HG03469 (cell line): ENCODE measurements around the gene RAD23A.
A peak's percentile ranks its signal among the peaks of the same experiment; 100 is the strongest.
"Not testable (repeated sequence)": the region's sequence is repeated elsewhere in the genome, so short reads cannot be mapped to it uniquely, and the experiment has no call there.

Experiments used
- ATAC-seq: cut with Tn5 transposase; IDR thresholded peaks from one replicate; pipeline ENCODE4 v1.9.1; 2021; ENCODE audit warnings: mild to moderate bottlenecking, moderate library complexity, moderate number of reproducible peaks; ENCODE audit not compliant: unreplicated experiment

RAD23A gene

DNA sequence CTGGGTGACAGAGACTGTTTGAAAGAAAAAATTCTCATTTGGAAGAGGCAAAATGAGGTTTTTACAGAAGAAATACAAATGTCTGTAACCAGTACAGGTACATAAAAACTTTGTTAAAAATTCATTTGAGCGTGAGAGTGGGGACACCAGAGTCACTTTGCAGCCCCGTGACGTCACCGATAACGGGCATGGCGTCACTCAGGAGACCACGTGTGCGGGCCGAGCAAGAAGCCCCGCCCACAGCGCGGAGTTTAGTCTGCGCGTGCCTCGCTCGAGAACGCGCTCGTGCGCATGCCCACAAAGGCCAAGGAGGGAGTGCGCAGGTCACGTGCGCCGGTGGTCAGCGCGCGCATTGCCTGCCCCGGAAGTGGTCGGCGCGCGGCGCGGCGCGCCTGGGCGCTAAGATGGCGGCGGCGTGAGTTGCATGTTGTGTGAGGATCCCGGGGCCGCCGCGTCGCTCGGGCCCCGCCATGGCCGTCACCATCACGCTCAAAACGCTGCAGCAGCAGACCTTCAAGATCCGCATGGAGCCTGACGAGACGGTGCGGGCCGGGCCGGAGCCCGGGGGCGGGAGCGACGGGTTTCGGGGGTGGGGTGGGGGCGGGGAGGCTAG lies at the start of gene RAD23A:
Gene RAD23A, plus strand, starts transcription at position 384 of the 613 bp plus-strand sequence. Its CDS starts 87 bp downstream, at position 471.
- ATAC-seq: peak; percentile 57

DNA sequence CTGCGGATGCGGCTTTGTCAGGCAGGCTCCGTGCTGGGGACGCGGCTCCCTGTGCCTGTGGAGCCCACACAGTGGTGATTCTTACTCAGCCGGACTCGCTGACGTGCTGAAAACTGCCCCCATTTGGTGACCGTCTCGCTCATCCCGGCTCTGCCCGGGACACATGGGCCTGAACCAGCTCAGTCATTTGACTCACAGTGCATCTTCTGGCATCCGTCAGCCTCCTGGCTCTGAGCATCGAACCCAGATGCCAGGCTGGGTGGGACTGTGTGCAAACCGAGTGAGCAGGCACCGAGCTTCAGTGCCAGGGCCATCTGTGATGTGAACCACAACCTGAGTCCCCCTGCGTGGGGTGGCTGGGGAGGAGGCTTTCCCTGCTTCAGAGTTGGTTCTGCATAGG lies 49.2 kb upstream of the RAD23A start:
- no peak for ATAC-seq

GRCh38 chr19:12899891-12900518 lies 45.7 kb upstream of the RAD23A start:
- ATAC-seq: peak; percentile 40

GRCh38 chr19:12907166-12907565 lies 38.5 kb upstream of the RAD23A start:
- no peak for ATAC-seq

DNA sequence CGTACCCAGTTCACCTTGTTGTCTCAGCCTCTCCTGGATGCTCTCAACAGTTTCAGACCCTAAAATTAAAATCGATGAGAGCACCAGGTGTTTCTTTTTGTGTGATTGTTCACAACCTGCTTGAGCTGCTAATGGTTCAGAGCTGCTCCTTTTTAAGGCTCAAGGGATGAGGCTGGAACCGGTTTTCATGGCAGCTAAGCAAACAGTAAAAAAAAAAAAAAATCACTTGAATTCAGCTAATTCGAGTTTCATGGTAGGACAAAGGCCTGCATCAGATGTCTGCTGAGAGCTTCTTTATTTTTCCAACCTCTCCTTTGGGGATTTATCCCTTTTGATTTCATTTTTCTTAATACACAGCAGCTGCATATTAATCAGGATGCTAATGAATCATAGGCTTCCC lies 33.1 kb upstream of the RAD23A start:
- no peak for ATAC-seq

DNA sequence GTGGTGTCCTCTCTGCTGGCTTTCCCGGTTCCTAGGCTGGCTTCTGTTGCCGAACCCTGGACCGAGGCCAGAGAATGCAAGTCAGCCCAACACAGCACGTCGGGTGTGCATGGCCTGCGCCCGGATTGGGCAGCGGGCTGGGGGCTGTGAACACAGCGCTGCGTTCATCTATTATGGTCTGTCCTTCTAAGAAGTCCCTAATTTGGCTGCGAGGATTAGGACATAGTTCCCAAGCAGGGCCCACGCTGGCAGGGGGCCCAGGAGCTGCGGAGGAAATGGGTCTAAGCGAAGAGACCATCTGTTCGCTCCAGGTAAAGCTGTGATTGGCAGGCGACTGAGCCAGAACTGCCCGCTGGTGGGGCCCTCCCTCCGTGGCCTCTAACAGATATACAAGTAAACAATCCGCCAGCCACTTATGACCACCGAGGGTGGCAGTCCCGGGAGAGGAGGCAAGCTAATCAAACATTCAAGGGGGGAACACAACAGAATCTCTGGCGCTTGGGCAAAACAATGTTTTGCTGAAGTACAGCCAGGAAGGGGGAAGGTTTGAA lies 32.6 kb upstream of the RAD23A start:
- no peak for ATAC-seq

GRCh38 chr19:12913851-12914690 lies 31.6 kb upstream of the RAD23A start:
- no peak for ATAC-seq

- not testable (repeated sequence) for ATAC-seq
Measured at GRCh38 chr19:12915860-12916259, 29.8 kb upstream of the RAD23A start.

DNA sequence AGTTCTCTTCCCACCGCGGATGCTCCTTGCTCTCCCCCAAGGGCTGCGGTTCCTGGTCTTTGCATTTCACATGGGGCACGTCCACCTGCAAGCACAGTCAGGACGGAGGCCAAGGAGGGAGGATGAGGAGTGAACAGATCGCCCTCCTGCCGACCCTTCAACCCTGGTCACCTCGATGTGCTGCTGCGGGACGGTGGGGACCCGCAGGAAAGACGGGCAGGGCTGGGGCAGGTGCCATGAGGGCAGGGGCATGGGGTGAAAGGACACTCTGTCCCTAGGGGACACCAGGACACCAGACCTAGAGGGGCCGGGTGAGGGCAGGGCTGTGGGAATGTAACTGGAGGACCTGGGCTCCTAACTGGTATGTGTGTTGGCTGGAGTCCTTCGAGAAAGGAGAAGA lies 27.4 kb upstream of the RAD23A start:
- no peak for ATAC-seq

DNA sequence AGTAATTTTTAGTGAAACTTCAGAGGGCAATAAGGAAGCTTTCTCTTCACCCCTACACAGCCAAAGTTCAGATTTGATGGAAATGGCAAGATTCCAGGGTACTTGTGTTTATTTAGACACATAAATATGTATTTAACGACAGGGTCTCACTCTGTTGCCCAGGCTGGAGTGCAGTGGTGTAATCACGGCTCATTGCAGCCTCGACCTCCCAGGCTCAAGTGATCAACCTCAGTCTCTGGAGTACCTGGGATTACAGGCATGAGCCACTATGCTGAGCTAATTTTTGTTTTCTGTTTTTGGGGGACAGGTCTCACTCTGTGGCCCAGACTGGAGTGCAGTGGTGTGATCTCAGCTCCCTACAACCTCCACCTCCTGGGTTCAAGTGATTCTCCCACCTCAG lies 24.6 kb upstream of the RAD23A start:
- ATAC-seq: no peak

DNA sequence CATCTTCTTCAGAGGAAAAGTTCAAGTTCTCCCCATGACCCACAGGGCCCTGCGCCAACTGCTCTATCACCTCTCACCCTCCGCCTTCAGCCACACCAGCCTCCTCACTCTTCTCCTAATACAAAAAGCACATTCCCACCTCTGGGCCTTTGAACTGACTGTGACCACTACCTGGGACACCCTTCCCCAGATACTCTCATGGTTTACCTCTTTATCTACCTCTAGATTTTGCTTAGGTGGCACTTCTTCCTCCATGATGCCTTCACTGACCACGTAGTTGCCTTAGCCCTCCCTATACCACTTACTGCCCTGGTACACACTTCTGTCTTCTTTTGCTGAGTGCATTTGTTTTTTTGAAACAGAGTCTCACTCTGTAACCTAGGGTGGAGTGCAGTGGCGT lies 22.7 kb upstream of the RAD23A start:
- ATAC-seq: no peak

- no peak for ATAC-seq
Measured at GRCh38 chr19:12924621-12925310, 20.9 kb upstream of the RAD23A start.

DNA sequence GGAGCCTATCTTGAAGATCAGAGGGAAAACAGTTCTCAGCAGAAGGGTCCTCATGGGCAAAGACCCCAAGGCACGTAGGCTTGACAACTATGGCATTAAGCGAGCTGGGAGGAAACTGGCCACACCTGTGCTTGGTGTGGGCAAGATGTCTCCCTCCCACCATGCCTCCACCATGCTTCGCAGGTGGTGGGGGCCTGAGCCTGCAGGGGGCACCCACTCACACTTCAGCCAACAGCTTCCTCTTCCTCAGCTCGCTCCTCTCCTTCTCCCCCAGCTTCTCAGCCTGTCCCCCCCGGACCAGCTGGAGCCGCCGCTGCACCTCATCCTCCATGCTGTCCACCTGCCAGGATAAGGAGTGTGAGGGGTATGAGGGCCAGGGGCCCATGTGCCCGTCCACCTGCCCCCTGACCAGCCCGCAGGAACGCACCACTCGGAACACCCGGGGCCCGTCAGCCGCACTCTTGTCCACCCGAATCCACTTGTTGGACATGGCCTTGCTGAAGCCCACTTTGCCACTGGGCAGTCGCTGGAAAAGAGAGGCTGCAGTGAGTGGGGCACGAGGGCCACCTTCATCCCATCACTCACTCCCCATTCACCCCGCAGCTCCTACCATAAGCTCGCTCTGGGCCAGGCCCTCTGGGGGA lies 15.5 kb upstream of the RAD23A start:
- no peak for ATAC-seq

DNA sequence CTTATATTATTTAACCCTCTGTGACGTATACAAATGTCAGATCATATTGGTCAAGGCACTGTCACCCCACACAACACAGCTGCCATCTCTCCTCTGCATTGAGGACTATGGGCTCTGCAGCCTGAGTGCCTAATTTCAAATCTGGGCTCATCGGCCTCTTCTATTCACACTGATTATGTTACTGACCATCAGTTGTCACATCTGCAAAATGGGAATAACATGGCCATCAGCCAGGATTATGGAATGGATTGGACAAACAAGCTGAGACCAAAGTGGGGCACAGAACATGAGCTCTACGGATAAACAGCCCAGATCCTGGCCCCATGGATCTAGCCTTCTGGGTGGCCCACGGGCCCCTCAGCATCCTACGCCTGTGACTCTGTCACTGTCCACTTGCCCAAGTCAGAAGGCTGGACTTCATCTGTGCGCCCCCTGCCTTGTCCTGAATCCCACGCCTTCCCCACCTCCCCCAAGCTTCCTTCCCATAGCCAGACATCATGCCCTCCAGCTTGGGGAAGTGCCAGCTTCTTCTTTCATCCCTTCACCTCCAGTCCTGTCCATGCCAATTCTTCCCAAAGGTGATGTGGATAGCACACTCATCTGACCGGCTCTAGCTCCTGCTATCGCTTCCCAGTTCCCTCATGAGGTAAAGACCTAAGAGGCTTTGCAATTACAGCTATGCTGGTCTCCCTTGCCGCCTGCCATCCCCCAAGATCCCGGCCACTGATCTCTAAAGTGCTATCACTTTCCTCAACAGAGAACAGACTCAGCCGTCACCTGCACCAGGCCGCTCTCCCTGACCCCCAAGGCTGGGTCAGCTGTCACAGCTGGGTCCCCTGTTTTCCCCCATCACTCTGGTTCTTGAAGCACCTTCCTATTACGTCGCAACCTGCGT lies 13.0 kb upstream of the RAD23A start:
- ATAC-seq: no peak

- ATAC-seq: peak; percentile 32
Measured at GRCh38 chr19:12933287-12934072, 12.2 kb upstream of the RAD23A start, which contains the start of gene FARSA. Gene FARSA, minus strand, starts transcription at chr19:12933711. Its CDS starts 15 bp downstream, at chr19:12933696.

DNA sequence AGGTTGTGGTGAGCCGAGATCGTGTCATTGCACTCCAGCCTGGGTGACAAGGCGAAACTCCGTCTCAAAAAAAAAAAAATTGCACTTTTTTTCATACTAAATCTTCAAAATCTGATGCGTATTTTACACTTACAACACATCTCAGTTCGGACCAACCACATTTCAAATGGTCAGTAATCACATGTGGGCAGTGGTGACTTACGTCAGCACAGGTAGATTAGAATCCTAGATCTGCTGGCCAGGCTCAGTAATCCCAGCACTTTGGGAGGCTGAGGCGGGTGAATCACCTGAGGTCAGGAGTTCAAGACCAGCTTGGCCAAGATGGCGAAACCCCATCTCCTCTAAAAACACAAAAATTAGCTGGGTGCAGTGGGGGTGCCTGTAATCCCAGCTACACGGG lies 10.6 kb upstream of the RAD23A start:
- no peak for ATAC-seq

- ATAC-seq: no peak
Measured at GRCh38 chr19:12936582-12936981, 9.1 kb upstream of the RAD23A start.

GRCh38 chr19:12937093-12937926 lies 8.4 kb upstream of the RAD23A start:
- no peak for ATAC-seq
